Erythroblast (primary cell): ENCODE results near the gene MRPL49.

ENCODE experiments used
- GATA1 ChIP-seq: IDR thresholded peaks from 2 replicates; pipeline ENCODE4 v1.6.1; 2011; ENCODE audit warnings: low read depth, mild to moderate bottlenecking, control low read depth, low read length, moderate library complexity
- POLR2A ChIP-seq: IDR thresholded peaks from 2 replicates; pipeline ENCODE4 v1.6.1; 2011; ENCODE audit warnings: mild to moderate bottlenecking, low read length

- no peak for TF ChIP-seq POLR2A
- TF ChIP-seq GATA1 = no peak
Measured at GRCh38 chr11:65135633-65136145, 13.6 kb downstream of the MRPL49 start.
